NCI-H146 treated with DMSO at 0.1 percent for 48 hours (cell line): Measurements from ENCODE around the gene DCD.

ENCODE experiments used
- DNase-seq: peaks from one replicate; lab custom pipeline; 2025; ENCODE audit not compliant: unreplicated experiment; lab: John Stamatoyannopoulos, UW

The DCD gene

GRCh38 chr12:54608769-54609168 lies 39.4 kb downstream of the DCD start:
- no peak for DNase-seq

GRCh38 chr12:54608156-54608555 lies 40.0 kb downstream of the DCD start:
- no peak for DNase-seq

- no peak for DNase-seq
Observed at GRCh38 chr12:54606556-54606955, 41.6 kb downstream of the DCD start.

GRCh38 chr12:54605138-54605970 lies 42.8 kb downstream of the DCD start:
- no peak for DNase-seq

GRCh38 chr12:54604436-54604835 lies 43.7 kb downstream of the DCD start:
- no peak for DNase-seq

- no peak for DNase-seq
Observed at GRCh38 chr12:54603872-54604271, 44.3 kb downstream of the DCD start.

- peak; percentile 13 for DNase-seq
Observed at GRCh38 chr12:54603173-54603814, 44.9 kb downstream of the DCD start.

- DNase-seq = no peak
Observed at GRCh38 chr12:54602661-54603060, 45.5 kb downstream of the DCD start.

- no peak for DNase-seq
Observed at GRCh38 chr12:54601841-54602240, 46.3 kb downstream of the DCD start.

GRCh38 chr12:54598970-54599369 lies 49.2 kb downstream of the DCD start:
- DNase-seq = no peak

GRCh38 chr12:54596526-54596946 lies 51.6 kb downstream of the DCD start:
- peak; percentile 12 for DNase-seq

- no peak for DNase-seq
Observed at GRCh38 chr12:54595471-54595870, 52.7 kb downstream of the DCD start.
